ENCODE data around the gene PPP4R3B. TPM values are rescaled to one million over a fixed set of nuclear protein-coding genes. Genes with fewer than 3 reads are reported as not detected.

The PPP4R3B gene
- total and polyA plus RNA-seq, 2 of the 4 experiments (the other 2 are of a cell fraction), result 11.9 to 23.7 TPM

- in situ Hi-C loops (cut with MboI; ENCODE audit: low sequenced_read_pairs) (no loop called here), dilution Hi-C loops (cut with HindIII; ENCODE audit: low sequenced_read_pairs, unreplicated experiment) (no loop called here), intact Hi-C loops (cut with micrococcal nuclease) (no loop called here)
- Histone ChIP-seq H3K56ac (ENCODE audit: extremely low read depth, insufficient read depth, low read length) (no peak overlapping the region), H2BK120ac (ENCODE audit: low read depth, low read length) (no peak overlapping the region), H3K23ac (ENCODE audit: low read depth, low read length) (no peak overlapping the region), H3K36me3 (ENCODE audit: control insufficient read depth, insufficient read depth, low read length) (peaks cover 15% of the 10 kb centered on the region), H3K4me2 (ENCODE audit: low read depth, low read length) (no peak overlapping the region), H4K8ac (ENCODE audit: low read depth in 2 of 2, low read length in 2 of 2) (no peak overlapping the region), H3K4me3 (ENCODE audit: insufficient read depth, low read depth, low read length) (no peak overlapping the region), H2AK5ac (ENCODE audit: low read depth, low read length) (no peak overlapping the region), H2BK20ac (ENCODE audit: low read depth, low read length) (no peak overlapping the region), H3K14ac (replicated peaks; ENCODE audit: low read depth, low read length) (no peak overlapping the region), H2BK15ac (ENCODE audit: low read depth, low read length) (no peak overlapping the region), H3K18ac (ENCODE audit: low read depth, low read length) (no peak overlapping the region), H2BK5ac (ENCODE audit: low read depth, low read length, poor library complexity, severe bottlenecking) (no peak overlapping the region), H4K91ac (ENCODE audit: insufficient read depth, low read depth, low read length) (no peak overlapping the region), H3K9ac (ENCODE audit: low read depth, low read length) (no peak overlapping the region), H3K79me1 (ENCODE audit: low read depth in 1 of 2, low read length in 2 of 2) (peaks cover 17 to 61% of the 10 kb centered on the region in 2 experiments; a peak in 3 of 4 replicates), H2AFZ (replicated peaks; ENCODE audit: low read length, poor library complexity) (no peak overlapping the region), H3K9me1 (ENCODE audit: insufficient read depth, low read length) (peaks cover 6% of the 10 kb centered on the region), H3K4ac (ENCODE audit: low read depth, low read length) (no peak overlapping the region), H3K27ac (ENCODE audit: insufficient read depth, low read length) (no peak overlapping the region), H2AK9ac (replicated peaks; ENCODE audit: low read depth, low read length, poor library complexity) (no peak overlapping the region), H4K5ac (ENCODE audit: low read depth, low read length) (no peak overlapping the region), H3K27me3 (ENCODE audit: control insufficient read depth, insufficient read depth, low read length) (no peaks in the 10 kb centered on the region), H4K20me1 (ENCODE audit: insufficient read depth, low read length) (peaks cover 8% of the 10 kb centered on the region), H3K4me1 (ENCODE audit: control insufficient read depth, insufficient read depth, low read length) (peaks cover 3% of the 10 kb centered on the region), H3K9me3 (ENCODE audit: control insufficient read depth, insufficient read depth, low read length) (no peaks in the 10 kb centered on the region)
- no peak for DNase-seq
- ChIA-PET CTCF (interaction anchor here (0.6 kb wide), 1 partner anchor 19 kb away, joined by 3 read pairs; no protein-coding TSS in a partner anchor), POLR2A (ENCODE audit: unreplicated experiment) (no interaction called here)
- ATAC-seq (ENCODE audit: low read depth), result no peak
- 100% methylated on average over 1 of the region's 8 CpGs; no CpG with 5 or more reads in 1 of the 2 experiments for WGBS, 2 experiments (ENCODE audit: extremely low coverage in 2 of 2, insufficient read length in 1 of 2)
- TF ChIP-seq CHD1 (IDR thresholded peaks at IDR 0.05; ENCODE audit: low read depth, low read length) (no peak), CEBPB (IDR thresholded peaks at IDR 0.05; ENCODE audit: low read depth, low read length) (no peak), FOS (IDR thresholded peaks at IDR 0.05; ENCODE audit: low read depth, low read length) (no peak), RFX5 (IDR thresholded peaks at IDR 0.05; ENCODE audit: low read depth, low read length) (no peak), POLR2A (IDR thresholded peaks at IDR 0.05; ENCODE audit: low read depth, low read length) (no peak), SMC3 (IDR thresholded peaks at IDR 0.05; ENCODE audit: low read depth, low read length) (no peak), MAFK (IDR thresholded peaks at IDR 0.05; ENCODE audit: low read depth, low read length) (no peak)
- TF ChIP-seq, protein P1, sequence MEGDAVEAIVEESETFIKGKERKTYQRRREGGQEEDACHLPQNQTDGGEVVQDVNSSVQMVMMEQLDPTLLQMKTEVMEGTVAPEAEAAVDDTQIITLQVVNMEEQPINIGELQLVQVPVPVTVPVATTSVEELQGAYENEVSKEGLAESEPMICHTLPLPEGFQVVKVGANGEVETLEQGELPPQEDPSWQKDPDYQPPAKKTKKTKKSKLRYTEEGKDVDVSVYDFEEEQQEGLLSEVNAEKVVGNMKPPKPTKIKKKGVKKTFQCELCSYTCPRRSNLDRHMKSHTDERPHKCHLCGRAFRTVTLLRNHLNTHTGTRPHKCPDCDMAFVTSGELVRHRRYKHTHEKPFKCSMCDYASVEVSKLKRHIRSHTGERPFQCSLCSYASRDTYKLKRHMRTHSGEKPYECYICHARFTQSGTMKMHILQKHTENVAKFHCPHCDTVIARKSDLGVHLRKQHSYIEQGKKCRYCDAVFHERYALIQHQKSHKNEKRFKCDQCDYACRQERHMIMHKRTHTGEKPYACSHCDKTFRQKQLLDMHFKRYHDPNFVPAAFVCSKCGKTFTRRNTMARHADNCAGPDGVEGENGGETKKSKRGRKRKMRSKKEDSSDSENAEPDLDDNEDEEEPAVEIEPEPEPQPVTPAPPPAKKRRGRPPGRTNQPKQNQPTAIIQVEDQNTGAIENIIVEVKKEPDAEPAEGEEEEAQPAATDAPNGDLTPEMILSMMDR (conservative IDR thresholded peaks at IDR 0.05; ENCODE audit: low read depth, low read length), result no peak
- no TSS peak for BruUV-seq (replicated peaks)
Observed at GRCh38 chr2:55609193-55609794, 8.1 kb downstream of the PPP4R3B start.
